ENCODE data around the gene VN1R5.

- no peak for TF ChIP-seq POLR2A (IDR thresholded peaks at IDR 0.05)
- no peak for TF ChIP-seq CTCF (IDR thresholded peaks at IDR 0.05)
Measured at GRCh38 chr1:247222840-247223239, 33.0 kb upstream of the VN1R5 start.

Measured in esophagus squamous epithelium (tissue), 4 donors.